ENCODE measurements around the gene CNBP. TPM values are rescaled to one million over a fixed set of nuclear protein-coding genes. Genes with fewer than 3 reads are reported as not detected.

CNBP gene
- total and polyA plus RNA-seq, 9 of the 15 experiments (the other 6 are each of a cell fraction or from before 2014, with no cell fraction given), result 284 to 717 (median 412) TPM

- TF ChIP-seq RREB1 (CRISPR knock-in tag; IDR thresholded peaks at IDR 0.05) (no peak), POLR2AphosphoS5 (IDR thresholded peaks at IDR 0.05; ENCODE audit: control insufficient read depth, insufficient read depth, low read depth, low read length) (0 out of 2 replicates have a peak, but pooled peaks have one; percentile 15), ZNF740 (CRISPR knock-in tag; IDR thresholded peaks at IDR 0.05) (no peak), ZNF740 (tag; IDR thresholded peaks at IDR 0.05) (no peak), HSF4 (CRISPR knock-in tag; IDR thresholded peaks at IDR 0.05; ENCODE audit: borderline replicate concordance) (no peak), PTTG1 (tag; IDR thresholded peaks at IDR 0.05; ENCODE audit: low read depth) (no peak), MCM3 (IDR thresholded peaks at IDR 0.05) (no peak), SAFB (IDR thresholded peaks at IDR 0.05; ENCODE audit: borderline replicate concordance, low read depth, low read length) (peak; percentile 60), HDAC1 (IDR thresholded peaks at IDR 0.05) (no peak), ZBTB34 (CRISPR knock-in tag; IDR thresholded peaks at IDR 0.05) (no peak), NFE2 (IDR thresholded peaks at IDR 0.05; ENCODE audit: low read depth) (no peak), SPI1 (IDR thresholded peaks at IDR 0.05; ENCODE audit: borderline replicate concordance, low read depth, low read length) (peak; percentile 47; the same call in 1 of the 2 replicates), CLOCK (CRISPR knock-in tag; IDR thresholded peaks at IDR 0.05; ENCODE audit: borderline replicate concordance) (no peak), ZBTB26 (CRISPR knock-in tag; IDR thresholded peaks at IDR 0.05) (no peak), EGR1 (conservative IDR thresholded peaks at IDR 0.05) (peak; percentile 17; the same call in 1 of the 2 replicates)
Observed at GRCh38 chr3:129121016-129121791, 62.5 kb downstream of the CNBP start (continued).

Data from K562 (cell line).